ENCODE results near the gene ITGB2.

The ITGB2 gene

GRCh38 chr21:44850905-44851657 is 69.6 kb downstream of the ITGB2 start:
- DNase-seq (ENCODE audit: low read depth in 4 of 4, low spot score in 1 of 4) = no peak

DNA sequence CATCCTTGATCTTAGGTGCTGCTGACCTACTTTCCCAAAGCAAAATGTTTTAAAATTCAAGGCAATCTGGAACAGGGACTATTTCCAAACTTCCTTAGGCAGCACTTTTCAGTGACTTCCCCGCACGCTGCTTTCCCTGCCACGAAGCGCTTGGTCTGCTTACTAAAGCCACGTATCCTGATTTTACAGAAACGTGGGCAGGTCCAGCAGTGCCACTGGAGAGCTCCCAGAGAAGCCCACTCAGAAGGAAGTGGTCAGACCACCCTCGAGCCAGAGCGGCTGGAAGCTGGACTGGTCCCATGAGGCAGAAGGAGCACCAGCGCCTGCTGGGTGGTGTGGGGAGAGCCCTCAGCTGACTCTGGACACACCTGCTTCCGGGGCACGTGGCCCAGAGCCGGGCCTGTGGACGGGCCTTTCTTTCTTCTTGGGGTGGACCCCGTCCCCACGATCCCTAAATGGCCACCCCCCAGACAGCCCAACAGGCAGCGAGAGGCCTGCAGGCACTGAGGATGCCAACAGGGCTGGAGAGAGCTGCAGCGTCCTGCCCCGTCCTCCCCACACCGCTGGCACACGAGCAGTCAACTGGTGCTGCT is 70.4 kb downstream of the ITGB2 start:
- DNase-seq (ENCODE audit: low read depth in 4 of 4, low spot score in 1 of 4) = no peak

DNA sequence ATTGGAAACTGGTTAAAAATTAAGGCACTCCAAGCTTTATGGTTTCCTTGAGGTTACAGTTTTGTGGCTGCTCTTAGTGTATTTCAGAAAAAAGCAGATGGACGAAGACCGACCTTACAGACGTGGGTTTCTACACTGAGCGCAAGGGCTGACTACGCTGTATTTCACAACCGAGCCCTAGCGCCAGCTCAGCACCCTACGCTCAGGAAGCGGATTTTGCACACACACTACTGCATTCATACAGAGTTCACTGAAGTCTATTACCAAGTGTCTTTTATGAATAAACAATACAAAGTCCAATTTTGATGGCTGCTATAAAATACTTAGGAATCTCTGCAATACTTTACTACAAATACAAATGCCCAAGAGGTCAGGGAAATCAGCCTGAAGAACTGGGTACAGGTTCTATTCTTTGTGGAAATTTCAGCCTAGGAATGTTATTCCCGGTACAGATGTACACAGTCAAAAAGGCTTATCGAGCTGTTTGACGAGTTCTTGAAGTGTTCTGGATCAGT is 71.0 kb downstream of the ITGB2 start:
- DNase-seq (ENCODE audit: low read depth in 4 of 4, low spot score in 1 of 4) = no peak

DNA sequence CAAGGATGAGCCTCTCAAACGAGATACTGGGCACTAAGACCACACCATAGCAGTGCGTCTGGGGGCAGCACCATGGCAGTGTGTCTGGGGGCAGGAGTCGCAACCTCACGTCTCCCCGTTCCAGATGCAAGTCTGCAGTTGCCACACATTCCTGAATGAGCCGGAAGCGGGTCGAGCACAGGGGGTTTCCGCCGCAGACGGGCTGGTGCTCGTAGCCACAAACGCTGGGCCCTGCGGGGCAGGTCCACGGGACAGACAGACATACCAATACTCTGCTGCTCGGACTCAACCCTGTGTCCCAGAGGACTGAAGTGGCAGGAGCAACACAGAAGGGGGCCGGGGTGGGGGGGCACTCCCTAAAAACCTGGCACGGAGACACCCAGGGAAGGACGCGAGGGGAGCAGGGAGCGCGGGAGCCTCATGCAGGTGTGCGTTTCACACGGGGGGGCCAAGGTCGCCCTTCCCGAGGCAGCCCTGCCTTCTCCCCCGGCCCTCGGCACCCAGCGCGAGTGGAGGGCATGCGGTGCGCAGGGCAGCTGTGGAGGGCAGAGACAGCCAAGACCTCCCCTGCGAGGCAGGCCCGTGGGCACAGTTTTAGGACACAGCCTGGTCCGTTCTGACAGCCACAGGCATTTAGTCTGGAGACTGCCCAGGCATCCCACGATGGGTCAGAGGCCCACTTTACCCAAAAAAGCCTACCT is 71.7 kb downstream of the ITGB2 start:
- no peak for DNase-seq (ENCODE audit: low read depth in 4 of 4, low spot score in 1 of 4)

DNA sequence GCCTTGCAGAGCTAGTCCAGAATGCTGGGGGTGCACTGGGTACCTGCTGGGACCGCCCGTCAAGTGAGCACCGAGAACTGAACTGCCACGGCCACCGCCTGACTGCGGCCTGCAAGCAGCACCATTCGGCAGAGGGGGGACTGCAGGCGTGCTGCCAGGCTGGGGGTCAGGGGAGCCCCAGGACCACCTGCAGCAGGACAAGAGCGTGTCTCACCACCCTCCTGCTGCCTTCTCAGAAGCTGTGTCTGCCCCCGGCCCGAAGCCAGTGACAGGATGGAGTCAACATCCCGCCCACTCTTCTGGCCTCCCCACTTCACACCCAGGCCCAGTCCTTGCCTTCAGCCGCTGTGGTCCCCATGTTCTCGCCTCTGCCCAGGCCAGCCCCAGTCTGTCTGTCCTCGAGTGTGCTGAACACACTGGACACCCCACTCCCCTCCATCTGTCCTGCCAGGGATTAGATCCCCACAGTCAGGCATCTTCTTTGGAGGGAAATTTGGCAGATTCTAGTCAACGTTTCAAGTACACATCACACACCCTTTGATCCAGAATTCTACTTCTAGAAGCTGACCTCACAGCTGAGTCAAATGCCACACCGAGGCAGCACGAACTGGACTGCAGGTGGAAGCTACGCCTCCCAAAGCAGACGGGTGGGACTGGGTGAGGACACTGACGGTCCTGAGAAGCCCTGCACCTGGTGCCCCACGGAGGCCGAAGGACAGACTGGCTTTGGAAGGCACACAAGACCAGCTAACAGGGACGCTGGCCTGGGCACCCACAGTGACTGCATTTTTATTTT is 73.2 kb downstream of the ITGB2 start:
- DNase-seq (ENCODE audit: low read depth in 4 of 4, low spot score in 1 of 4) = no peak

DNA sequence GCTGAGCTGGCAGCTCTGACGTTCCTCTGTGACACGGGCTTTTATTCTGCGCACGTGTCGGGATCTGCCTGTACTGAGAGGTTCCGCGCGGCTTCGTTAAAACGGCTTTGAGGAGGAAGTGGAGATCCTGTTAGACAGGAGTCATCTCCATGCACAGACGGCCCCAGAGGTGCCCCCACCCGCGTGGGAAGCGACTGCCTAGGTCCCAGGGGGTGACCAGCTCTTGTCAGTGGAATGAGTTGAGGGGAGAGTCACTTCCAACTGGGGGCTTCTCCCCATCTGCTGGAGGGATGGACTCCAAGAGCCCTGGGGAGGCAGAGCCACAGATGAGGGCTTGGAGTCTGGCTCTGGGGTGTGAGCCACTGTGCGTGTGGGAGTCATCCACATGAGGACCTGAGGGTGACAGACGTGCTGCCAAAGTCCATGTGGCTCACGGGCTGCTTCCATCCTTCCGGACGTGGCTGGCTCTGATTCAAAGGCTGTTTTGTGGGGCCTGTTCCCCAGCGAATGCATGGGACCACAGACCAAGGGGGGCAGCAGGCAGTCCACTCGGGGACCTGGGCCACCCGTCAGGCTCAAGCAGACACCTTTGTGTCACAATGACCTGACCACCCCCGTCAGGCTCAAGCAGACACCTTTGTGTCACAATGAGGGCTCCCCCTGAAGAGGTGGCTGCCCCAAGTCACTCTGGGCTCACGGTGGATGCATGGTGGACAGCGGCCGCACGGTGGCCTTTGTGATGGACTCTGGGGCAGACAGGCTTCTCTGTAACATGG is 74.0 kb downstream of the ITGB2 start:
- DNase-seq (ENCODE audit: low read depth in 4 of 4, low spot score in 1 of 4) = peak in 2 of 4 experiments; percentile 31

DNA sequence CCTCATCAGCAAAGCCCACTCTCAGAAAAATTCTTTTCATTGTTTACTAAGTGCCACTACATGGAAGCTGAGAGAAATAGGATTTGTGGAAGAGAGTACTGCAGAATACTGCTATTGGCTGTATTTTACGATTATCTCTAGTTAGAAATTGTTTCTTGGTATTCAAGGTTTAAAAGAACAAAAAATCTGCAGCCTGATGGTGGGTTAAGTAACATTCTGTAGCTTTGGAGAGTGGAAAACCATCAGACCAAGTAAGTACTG is 74.5 kb downstream of the ITGB2 start:
- DNase-seq (ENCODE audit: low read depth in 4 of 4, low spot score in 1 of 4) = no peak

DNA sequence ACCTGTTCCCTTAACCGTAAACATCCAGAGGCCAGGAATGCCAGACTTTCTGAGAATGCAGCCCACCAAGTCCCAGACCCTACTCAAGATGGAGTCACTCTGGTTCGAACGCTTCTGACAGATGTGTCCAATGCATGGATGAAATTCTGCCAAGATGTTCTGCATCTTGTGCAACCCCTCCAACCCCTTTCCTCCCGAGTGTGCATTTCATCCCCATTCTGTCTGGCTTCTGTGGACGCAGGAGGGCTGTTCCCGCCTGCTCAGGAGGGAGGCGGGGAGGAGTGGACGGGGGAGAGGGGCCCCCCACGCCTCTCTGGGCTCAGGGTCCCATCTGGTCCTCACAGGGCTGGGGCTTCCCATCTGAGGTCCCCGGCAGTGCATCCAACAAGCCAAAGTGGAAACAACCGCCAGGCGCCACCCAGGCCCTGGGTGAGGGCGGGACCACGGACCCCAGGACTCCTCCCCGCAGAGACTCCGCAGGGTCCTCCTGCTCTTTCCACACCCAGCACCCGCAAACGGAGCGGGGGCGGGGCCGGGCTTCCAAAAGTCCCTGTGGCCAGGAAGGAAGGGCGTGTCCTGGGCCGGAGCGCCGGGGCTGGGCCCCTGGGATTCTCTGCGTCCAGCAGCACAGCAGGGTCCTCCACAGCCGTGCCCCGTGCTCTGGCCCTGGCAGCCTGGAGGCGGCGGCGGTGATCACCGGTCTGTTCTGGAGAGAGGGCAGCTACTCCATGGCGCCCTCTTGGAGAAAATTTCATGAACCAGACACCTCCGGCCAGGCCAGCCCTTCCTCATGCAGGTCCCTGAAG is 75.1 kb downstream of the ITGB2 start:
- peak in 2 of 4 experiments; percentile 53 to 68 for DNase-seq (ENCODE audit: low read depth in 4 of 4, low spot score in 1 of 4)

DNA sequence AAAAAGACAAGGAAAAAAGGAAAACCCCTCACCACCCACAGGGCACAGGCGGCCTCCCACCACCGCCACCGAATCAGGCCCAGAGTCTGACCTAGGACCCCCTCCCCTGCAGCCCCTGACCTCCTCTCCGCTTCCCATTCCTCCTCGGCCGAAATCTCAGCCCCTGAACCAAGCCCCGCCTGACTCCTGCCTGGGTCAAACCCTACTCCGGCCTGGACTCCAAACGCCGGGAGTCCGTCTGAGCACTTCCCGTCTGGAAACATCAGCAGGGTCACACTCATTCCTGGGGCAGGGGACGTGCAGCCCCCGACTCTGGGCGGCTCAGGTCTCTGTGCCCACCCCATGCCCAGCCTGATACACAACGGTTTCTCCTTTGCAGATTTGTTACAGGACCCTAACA is 76.4 kb downstream of the ITGB2 start:
- no peak for DNase-seq (ENCODE audit: low read depth in 4 of 4, low spot score in 1 of 4)

DNA sequence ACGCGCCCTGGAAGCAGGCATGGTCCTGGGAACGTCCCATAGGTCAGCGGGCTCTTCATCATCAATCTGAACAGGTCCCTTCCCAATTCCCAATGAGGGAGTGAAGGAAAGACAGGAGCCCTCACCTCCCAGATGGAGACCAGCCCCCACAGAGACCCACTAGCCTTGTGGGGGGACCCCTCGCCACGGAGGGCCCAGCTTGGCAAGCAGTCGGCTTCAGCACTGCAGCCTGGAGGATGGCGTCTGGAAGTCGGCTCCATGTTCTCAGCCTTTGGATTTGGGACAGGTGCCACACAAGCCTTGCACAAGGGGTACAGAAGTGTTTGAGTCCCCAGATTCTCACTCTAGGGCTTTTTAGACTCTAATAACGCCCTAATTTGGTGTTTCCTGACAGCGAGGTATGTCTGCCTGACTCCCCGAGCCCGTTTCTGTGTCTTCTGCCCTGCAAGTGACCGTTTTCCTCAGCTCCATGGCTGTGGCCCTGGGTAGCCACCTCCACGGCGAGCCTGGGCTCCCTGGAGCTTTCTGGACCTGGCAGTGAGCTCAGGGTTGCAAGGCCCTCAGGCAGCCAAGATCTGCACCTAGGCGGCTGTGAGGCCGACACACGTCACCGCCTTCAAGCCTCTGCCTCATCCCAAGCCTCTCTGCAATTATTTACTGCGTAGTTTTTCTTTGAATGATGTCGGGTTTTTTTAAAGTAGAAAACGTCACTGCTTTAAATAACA is 77.8 kb downstream of the ITGB2 start:
- no peak for DNase-seq (ENCODE audit: low read depth in 4 of 4, low spot score in 1 of 4)

GRCh38 chr21:44842087-44842486 is 78.6 kb downstream of the ITGB2 start:
- DNase-seq (ENCODE audit: low read depth in 4 of 4, low spot score in 1 of 4) = no peak

DNA sequence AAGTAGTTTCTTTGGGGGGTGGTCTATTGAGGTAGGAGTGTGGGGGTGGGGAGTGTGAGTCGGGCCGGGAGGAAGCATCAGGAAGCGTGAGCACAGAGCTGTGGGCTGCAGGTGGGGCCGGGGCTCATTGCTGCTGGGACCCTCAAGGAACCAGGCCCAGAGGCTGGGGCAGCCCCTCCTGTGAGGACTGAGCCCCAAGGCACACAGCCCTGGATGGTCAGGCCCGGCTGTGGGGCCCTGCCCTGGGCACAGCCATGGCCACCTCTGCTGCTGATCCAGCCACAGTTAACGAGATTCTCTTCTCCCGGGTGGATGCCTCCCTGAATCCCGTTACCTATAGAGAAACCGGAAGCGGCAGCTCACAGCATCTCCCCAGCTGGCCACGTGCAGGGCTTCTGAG is 79.9 kb downstream of the ITGB2 start:
- no peak for DNase-seq (ENCODE audit: low read depth in 4 of 4, low spot score in 1 of 4)

DNA sequence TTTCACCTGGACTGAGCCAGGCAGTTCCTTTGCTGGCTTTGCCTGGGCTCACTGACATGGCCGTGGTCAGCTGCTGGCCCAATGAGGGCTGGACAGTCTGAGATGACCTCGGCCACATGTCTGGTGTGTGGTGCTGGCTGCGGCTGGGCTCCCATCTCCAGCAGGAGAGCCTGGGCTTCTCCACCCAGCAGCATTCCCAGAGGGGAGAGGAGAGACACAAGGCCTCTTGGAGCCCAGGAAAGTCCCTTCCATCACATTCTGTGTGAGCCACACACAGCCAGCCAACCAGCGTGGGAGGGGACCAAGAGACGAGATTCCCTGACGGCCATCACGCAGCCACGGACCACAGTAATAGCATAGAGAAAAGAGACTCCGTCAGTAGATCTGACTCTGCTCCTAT is 81.7 kb downstream of the ITGB2 start:
- no peak for DNase-seq (ENCODE audit: low read depth in 4 of 4, low spot score in 1 of 4)

GRCh38 chr21:44838039-44838895 is 82.4 kb downstream of the ITGB2 start:
- DNase-seq (ENCODE audit: low read depth in 4 of 4, low spot score in 1 of 4) = no peak

GRCh38 chr21:44837537-44837936 is 83.2 kb downstream of the ITGB2 start:
- DNase-seq (ENCODE audit: low read depth in 4 of 4, low spot score in 1 of 4) = no peak

- DNase-seq (ENCODE audit: low read depth in 4 of 4, low spot score in 1 of 4) = no peak
These were observed 83.8 kb downstream of the ITGB2 start for GRCh38 chr21:44836666-44837471.

DNA sequence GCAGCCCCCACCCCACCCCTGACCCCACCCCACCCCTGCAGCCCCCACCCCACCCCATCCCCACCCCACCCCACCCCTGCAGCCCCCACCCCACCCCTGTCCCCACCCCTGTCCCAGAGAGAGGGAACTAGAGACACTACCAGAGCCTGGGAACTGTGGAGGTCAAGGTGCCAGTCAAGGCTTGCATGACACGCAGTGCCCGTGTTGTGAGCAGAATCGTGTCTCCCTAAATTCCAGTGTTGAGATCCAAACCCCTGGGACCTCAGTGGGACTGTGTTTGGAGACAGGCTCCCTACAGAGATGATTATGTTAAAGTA is 84.4 kb downstream of the ITGB2 start:
- DNase-seq (ENCODE audit: low read depth in 4 of 4, low spot score in 1 of 4) = no peak
